Uterus (tissue), 2 donors: ENCODE results near the gene WWC1.

ENCODE experiments used
- CTCF ChIP-seq, 4 experiments: fragments of 200-600 bp in 2 of 4; fragments of 450-650 bp in 2 of 4; sonication (generic) in 2 of 4; IDR thresholded peaks; one replicate each; pipeline ENCODE4 v1.5.1; 2016 to 2019; ENCODE audit warnings: antibody characterized with exemption in 4 of 4, mild to moderate bottlenecking in 2 of 4, moderate library complexity in 1 of 4
- POLR2A ChIP-seq, 2 donors: fragments of 450-650 bp; IDR thresholded peaks; one replicate each; pipeline ENCODE4 v1.6.1; 2016; ENCODE audit warnings: antibody characterized with exemption in 2 of 2, mild to moderate bottlenecking in 1 of 2, moderate library complexity in 1 of 2

- TF ChIP-seq POLR2A (IDR thresholded peaks at IDR 0.05): no peak
- TF ChIP-seq CTCF (IDR thresholded peaks at IDR 0.05): no peak
Observed at GRCh38 chr5:168304349-168304748, 12.9 kb downstream of the WWC1 start.
